Mesangial cell (primary cell): ENCODE measurements around the gene SLC35E2B. TPM values are rescaled to one million over a fixed set of nuclear protein-coding genes. Genes with fewer than 3 reads are reported as not detected.

Experiments
- total RNA-seq: library from RNA; depleted of rRNA; stranded (reverse); fragments of >200 nt; gene quantifications from 2 replicates; pipeline ENCODE4 v1.2.3, GENCODE V29; 2015

The SLC35E2B gene
- 11.7 and 46.5 TPM in 2 replicates for total RNA-seq

GRCh38 chr1:1692714-1693647, at the start of gene SLC35E2B:
Gene SLC35E2B, minus strand, starts transcription at chr1:1692795. Its CDS starts 16,096 bp downstream, at chr1:1676699.

GRCh38 chr1:1724035-1724864, 31.7 kb upstream of the SLC35E2B start, which contains the start of gene CDK11A:
Gene CDK11A, minus strand, starts transcription at chr1:1724357. Its CDS starts 1,539 bp downstream, at chr1:1722818.

GRCh38 chr1:1658583-1659549, 33.7 kb downstream of the SLC35E2B start, which contains the start of gene CDK11B:
Gene CDK11B, minus strand, starts transcription at chr1:1659004. Its CDS starts 1,519 bp downstream, at chr1:1657485.

GRCh38 chr1:1631782-1632420, 60.7 kb downstream of the SLC35E2B start, which contains the start of gene MMP23B:
Gene MMP23B, plus strand, starts transcription at chr1:1632173. Its CDS starts 46 bp downstream, at chr1:1632219.

GRCh38 chr1:1615256-1616044, 77.1 kb downstream of the SLC35E2B start, which contains the start of gene MIB2:
Gene MIB2, plus strand, starts transcription at chr1:1615500. Its CDS starts 7,953 bp downstream, at chr1:1623453.

Other genes starting within 250 kb of the SLC35E2B start
- gene ATAD3C, start 243.1 kb downstream of the SLC35E2B start, total RNA-seq = 1.1 and 1.6 TPM in 2 replicates
- 14.5 and 64.5 TPM in 2 replicates for gene ATAD3B, start 221.0 kb downstream of the SLC35E2B start, total RNA-seq
- 42.3 and 107 TPM in 2 replicates for gene ATAD3A, start 180.6 kb downstream of the SLC35E2B start, total RNA-seq
- 1.8 and 3.8 TPM in 2 replicates for gene TMEM240, start 152.2 kb downstream of the SLC35E2B start, total RNA-seq
- 78.1 and 105 TPM in 2 replicates for gene SSU72, start 117.9 kb downstream of the SLC35E2B start, total RNA-seq
- 6.4 and 11.2 TPM in 2 replicates for gene FNDC10, start 92.7 kb downstream of the SLC35E2B start, total RNA-seq
- 14.0 and 51.1 TPM in 2 replicates for gene MIB2, start 77.3 kb downstream of the SLC35E2B start, total RNA-seq
- 11.9 and 55.1 TPM in 2 replicates for gene MMP23B, start 60.6 kb downstream of the SLC35E2B start, total RNA-seq
- 13.9 and 14.3 TPM in 2 replicates for gene CDK11B, start 33.8 kb downstream of the SLC35E2B start, total RNA-seq
- 6.2 and 6.5 TPM in 2 replicates for gene CDK11A, start 31.6 kb upstream of the SLC35E2B start, total RNA-seq
- gene NADK, start 85.7 kb upstream of the SLC35E2B start, total RNA-seq = 54.8 and 57.6 TPM in 2 replicates
- gene GNB1, start 198.3 kb upstream of the SLC35E2B start, total RNA-seq = 169 and 212 TPM in 2 replicates
- 0.63 TPM in 1 of 2 replicates, not detected in the other for gene CALML6, start 222.5 kb upstream of the SLC35E2B start, total RNA-seq
- 1.1 and 3.1 TPM in 2 replicates for gene TMEM52, start 226.5 kb upstream of the SLC35E2B start, total RNA-seq